Smooth muscle cell (in vitro differentiated cells): ENCODE measurements around the gene THSD4. TPM values are rescaled to one million over a fixed set of nuclear protein-coding genes. Genes with fewer than 3 reads are reported as not detected.

Source experiments
- DNase-seq: peaks from one replicate; lab custom pipeline; 2025; ENCODE audit not compliant: unreplicated experiment; lab: John Stamatoyannopoulos, UW
- H2AFZ ChIP-seq: fragments of 200-600 bp; sonication (generic); 2 replicates; pipeline ENCODE4 v1.6.0; 2016; ENCODE audit warnings: antibody characterized with exemption, low read depth, mild to moderate bottlenecking
- H3F3A ChIP-seq: fragments of 200-600 bp; sonication (generic); 2 replicates; pipeline ENCODE4 v1.6.0; 2017; ENCODE audit warnings: antibody characterized with exemption, low read depth
- H3K27ac ChIP-seq: fragments of 200-600 bp; sonication (generic); 2 replicates; pipeline ENCODE4 v1.5.1; 2016; ENCODE audit warnings: low read depth, mild to moderate bottlenecking
- H3K27me3 ChIP-seq: fragments of 200-600 bp; sonication (generic); 2 replicates; pipeline ENCODE4 v1.6.1; 2016; ENCODE audit warnings: low read depth, mild to moderate bottlenecking
- H3K36me3 ChIP-seq: fragments of 200-600 bp; sonication (generic); 2 replicates; pipeline ENCODE4 v1.5.1; 2016; ENCODE audit warnings: low read depth
- H3K4me1 ChIP-seq: fragments of 200-600 bp; sonication (generic); 2 replicates; pipeline ENCODE4 v1.5.1; 2016; ENCODE audit warnings: low read depth
- H3K4me2 ChIP-seq: fragments of 200-600 bp; sonication (generic); 2 replicates; pipeline ENCODE4 v1.6.0; 2016; ENCODE audit warnings: mild to moderate bottlenecking
- H3K4me3 ChIP-seq: fragments of 200-600 bp; sonication (generic); 2 replicates; pipeline ENCODE4 v1.5.1; 2016; ENCODE audit warnings: mild to moderate bottlenecking
- H3K79me2 ChIP-seq: fragments of 200-600 bp; sonication (generic); 2 replicates; pipeline ENCODE4 v1.6.0; 2016; ENCODE audit warnings: low read depth, mild to moderate bottlenecking
- H3K9ac ChIP-seq: fragments of 200-600 bp; sonication (generic); 2 replicates; pipeline ENCODE4 v1.6.0; 2016; ENCODE audit warnings: low read depth
- H3K9me3 ChIP-seq: fragments of 200-600 bp; sonication (generic); replicated peaks from 2 replicates; pipeline ENCODE4 v1.5.1; 2016; ENCODE audit warnings: low read depth
- H4K20me1 ChIP-seq: fragments of 200-600 bp; sonication (generic); 2 replicates; pipeline ENCODE4 v1.6.0; 2016; ENCODE audit warnings: low read depth
- WGBS: methylation state at CpG from one replicate; pipeline ENCODE4 v1.1.7; 2016; ENCODE audit warnings: low lambda C conversion rate; 5-methylcytosine and 5-hydroxymethylcytosine counted together
- polyA plus RNA-seq: library from polyadenylated mRNA; unstranded; fragments of >200 nt; fragmentation: Nextera tagmentation; extraction: Ambion mirVana; gene quantifications from 2 replicates; pipeline ENCODE4 v1.2.1, GENCODE V29; 2016
- total RNA-seq: library from RNA; depleted of rRNA; stranded (reverse); fragments of >200 nt; gene quantifications from 2 replicates; pipeline ENCODE4 v1.2.3, GENCODE V29; 2014
- TF ChIP-seq, protein P1 (sequence below): fragments of 200-600 bp; sonication (generic); IDR thresholded peaks from 2 replicates; pipeline ENCODE4 v1.5.1; 2017; ENCODE audit warnings: borderline replicate concordance, mild to moderate bottlenecking, antibody characterized with exemption; ENCODE audit not compliant: insufficient read depth, poor library complexity, severe bottlenecking

Gene THSD4
- total and polyA plus RNA-seq, 2 experiments from 2014 or later: 2.5 to 4.1 TPM

DNA sequence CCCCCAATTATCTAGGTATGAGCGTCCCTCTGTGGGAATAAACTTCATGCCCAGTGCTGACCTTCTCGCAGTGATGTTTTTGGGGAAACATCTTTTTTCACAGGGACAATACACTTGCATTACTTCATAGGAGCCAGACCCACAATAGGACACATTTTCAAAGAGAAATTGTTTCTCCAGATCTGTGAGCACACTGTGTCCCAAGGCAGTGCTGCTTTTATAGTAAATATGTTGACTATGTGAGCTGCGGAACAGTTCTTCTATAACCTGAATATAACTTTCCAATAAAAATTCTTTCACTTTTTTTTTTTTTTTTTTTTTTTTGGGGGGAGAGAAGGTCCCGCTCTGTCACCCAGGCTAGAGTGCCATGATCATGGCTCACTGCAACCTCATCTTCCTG is 17.4 kb upstream of the THSD4 start:
- Histone ChIP-seq H3K27me3 (no peaks in the 10 kb centered on the region), H3K9me3 (no peaks in the 10 kb centered on the region), H3K36me3 (no peaks in the 10 kb centered on the region), H3F3A (no peaks in the 10 kb centered on the region), H4K20me1 (no peaks in the 10 kb centered on the region), H3K79me2 (no peaks in the 10 kb centered on the region), H3K4me2 (no peak overlapping the region), H3K4me3 (no peak overlapping the region), H3K27ac (no peak overlapping the region), H3K9ac (no peak overlapping the region), H2AFZ (no peak overlapping the region), H3K4me1 (no peaks in the 10 kb centered on the region)
- TF ChIP-seq, protein P1, sequence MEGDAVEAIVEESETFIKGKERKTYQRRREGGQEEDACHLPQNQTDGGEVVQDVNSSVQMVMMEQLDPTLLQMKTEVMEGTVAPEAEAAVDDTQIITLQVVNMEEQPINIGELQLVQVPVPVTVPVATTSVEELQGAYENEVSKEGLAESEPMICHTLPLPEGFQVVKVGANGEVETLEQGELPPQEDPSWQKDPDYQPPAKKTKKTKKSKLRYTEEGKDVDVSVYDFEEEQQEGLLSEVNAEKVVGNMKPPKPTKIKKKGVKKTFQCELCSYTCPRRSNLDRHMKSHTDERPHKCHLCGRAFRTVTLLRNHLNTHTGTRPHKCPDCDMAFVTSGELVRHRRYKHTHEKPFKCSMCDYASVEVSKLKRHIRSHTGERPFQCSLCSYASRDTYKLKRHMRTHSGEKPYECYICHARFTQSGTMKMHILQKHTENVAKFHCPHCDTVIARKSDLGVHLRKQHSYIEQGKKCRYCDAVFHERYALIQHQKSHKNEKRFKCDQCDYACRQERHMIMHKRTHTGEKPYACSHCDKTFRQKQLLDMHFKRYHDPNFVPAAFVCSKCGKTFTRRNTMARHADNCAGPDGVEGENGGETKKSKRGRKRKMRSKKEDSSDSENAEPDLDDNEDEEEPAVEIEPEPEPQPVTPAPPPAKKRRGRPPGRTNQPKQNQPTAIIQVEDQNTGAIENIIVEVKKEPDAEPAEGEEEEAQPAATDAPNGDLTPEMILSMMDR: no peak
- 93% methylated on average over 4 of the region's 4 CpGs for WGBS
- no peak for DNase-seq

DNA sequence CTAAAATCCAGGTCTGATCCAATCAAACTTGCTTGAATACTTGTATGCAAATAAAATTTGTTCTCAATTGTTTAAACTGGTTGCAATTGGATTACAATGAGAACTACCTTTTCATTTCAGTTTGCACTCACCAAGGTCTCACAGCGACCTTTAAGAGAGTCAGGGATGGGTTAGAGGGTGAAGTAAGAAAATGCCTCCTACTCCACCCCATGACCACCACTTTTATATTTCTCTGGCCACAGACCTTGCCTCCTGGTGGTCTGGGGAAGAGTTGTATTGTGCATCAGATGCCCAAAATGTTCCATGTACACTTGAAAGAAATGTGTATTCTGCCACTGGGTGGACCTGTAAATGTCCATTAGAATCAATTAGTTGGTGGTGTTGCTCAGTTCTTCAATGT is 16.4 kb upstream of the THSD4 start:
- H3K36me3 ChIP-seq: no peaks in the 10 kb centered on the region
- H3K79me2 ChIP-seq: no peaks in the 10 kb centered on the region
- H3K27me3 ChIP-seq: no peaks in the 10 kb centered on the region
- H4K20me1 ChIP-seq: no peaks in the 10 kb centered on the region
- H3K27ac ChIP-seq: no peak overlapping the region
- H3K4me1 ChIP-seq: no peaks in the 10 kb centered on the region
- H3K4me2 ChIP-seq: no peak overlapping the region
- no peaks in the 10 kb centered on the region for H3F3A ChIP-seq
- H3K4me3 ChIP-seq: no peak overlapping the region
- TF ChIP-seq, protein P1: no peak
- no peaks in the 10 kb centered on the region for H3K9me3 ChIP-seq
- 88% methylated on average over 1 of the region's 1 CpG for WGBS
- H3K9ac ChIP-seq: no peak overlapping the region
- no peak overlapping the region for H2AFZ ChIP-seq
- DNase-seq: no peak

DNA sequence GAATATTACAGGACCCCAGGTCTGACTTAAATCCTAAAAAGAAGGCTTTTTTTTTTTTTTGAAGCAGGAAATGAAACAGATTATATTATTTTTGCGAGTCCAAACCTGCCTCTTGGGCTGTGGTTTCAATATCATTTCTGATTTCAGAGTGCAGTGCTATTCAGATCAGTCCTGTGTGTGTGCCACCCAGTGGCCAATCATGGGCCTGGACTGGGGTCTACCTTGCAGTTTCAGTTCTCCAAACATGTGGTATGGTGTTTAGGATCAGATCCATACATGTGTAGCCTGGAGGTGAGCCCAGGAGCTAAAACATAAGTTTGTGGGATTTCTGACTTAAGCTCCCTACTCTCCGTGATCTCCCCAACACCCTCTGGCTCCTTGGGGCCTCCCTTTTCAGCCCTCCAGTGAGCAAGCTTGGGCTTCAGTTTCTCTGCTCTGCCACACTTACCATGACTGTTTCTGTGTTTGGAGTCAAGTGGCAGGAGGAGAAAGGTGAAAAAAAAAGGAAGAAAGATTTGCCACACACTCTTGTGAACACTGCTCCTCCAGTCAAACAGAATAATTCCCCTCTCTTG is 12.1 kb upstream of the THSD4 start:
- no peaks in the 10 kb centered on the region for H3K9me3 ChIP-seq
- 75% methylated on average over 2 of the region's 2 CpGs for whole genome bisulfite sequencing
- TF ChIP-seq, protein P1: peak; percentile 39
- no peak overlapping the region for H3K4me2 ChIP-seq
- no peak overlapping the region for H3K4me3 ChIP-seq
- H4K20me1 ChIP-seq: no peaks in the 10 kb centered on the region
- H3F3A ChIP-seq: no peaks in the 10 kb centered on the region
- H2AFZ ChIP-seq: no peak overlapping the region
- H3K27me3 ChIP-seq: no peaks in the 10 kb centered on the region
- H3K27ac ChIP-seq: no peak overlapping the region
- no peak for DNase-seq
- no peak overlapping the region for H3K9ac ChIP-seq
- no peaks in the 10 kb centered on the region for H3K79me2 ChIP-seq
- H3K4me1 ChIP-seq: no peaks in the 10 kb centered on the region
- no peaks in the 10 kb centered on the region for H3K36me3 ChIP-seq

DNA sequence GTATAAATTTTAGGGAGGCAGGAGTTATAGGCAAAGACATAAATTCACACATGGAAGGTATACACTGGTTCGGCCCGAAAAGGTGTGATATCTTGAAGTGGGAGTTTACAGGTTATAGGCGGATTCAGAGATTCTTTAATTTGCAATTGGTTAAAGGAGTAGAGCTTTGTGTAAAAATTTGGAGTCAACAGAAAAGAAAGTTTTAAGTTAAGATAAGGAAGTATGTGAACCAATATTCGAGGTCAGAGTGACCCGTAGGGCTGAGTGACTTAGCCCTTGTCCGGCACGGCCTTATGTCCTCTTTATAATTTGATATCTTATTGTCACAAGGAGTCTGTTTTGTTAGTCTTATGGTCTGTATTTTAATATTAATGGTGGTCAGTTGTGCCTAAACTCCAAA is 10.6 kb upstream of the THSD4 start:
- no peak overlapping the region for H3K4me3 ChIP-seq
- 92% methylated on average over 7 of the region's 7 CpGs for WGBS
- H3K27ac ChIP-seq: no peak overlapping the region
- no peaks in the 10 kb centered on the region for H3K79me2 ChIP-seq
- no peaks in the 10 kb centered on the region for H4K20me1 ChIP-seq
- no peaks in the 10 kb centered on the region for H3K27me3 ChIP-seq
- no peak overlapping the region for H3K4me2 ChIP-seq
- no peaks in the 10 kb centered on the region for H3F3A ChIP-seq
- TF ChIP-seq, protein P1: no peak
- no peaks in the 10 kb centered on the region for H3K36me3 ChIP-seq
- DNase-seq: no peak
- H2AFZ ChIP-seq: no peak overlapping the region
- H3K9ac ChIP-seq: no peak overlapping the region
- H3K4me1 ChIP-seq: no peaks in the 10 kb centered on the region
- no peaks in the 10 kb centered on the region for H3K9me3 ChIP-seq
